Occipital lobe (tissue), 2 donors: ENCODE results near the gene LHX5. TPM values are rescaled to one million over a fixed set of nuclear protein-coding genes. Genes with fewer than 3 reads are reported as not detected.

ENCODE experiments used
- DNase-seq: peaks from one replicate; lab custom pipeline; 2025; lab: John Stamatoyannopoulos, UW
- total RNA-seq: library from RNA; depleted of rRNA; stranded (reverse); fragments of >200 nt; gene quantifications from one replicate; pipeline ENCODE4 v1.2.3, GENCODE V29; 2014

Gene LHX5
- total RNA-seq, 1 donor from 2014 or later: not detected

- no peak for DNase-seq
These were observed 30.5 kb downstream of the LHX5 start for GRCh38 chr12:113440947-113441782.

GRCh38 chr12:113440336-113440735, 31.3 kb downstream of the LHX5 start:
- DNase-seq: no peak

- no peak for DNase-seq
These were observed 32.1 kb downstream of the LHX5 start for GRCh38 chr12:113439606-113440030.

GRCh38 chr12:113439301-113439597, 32.4 kb downstream of the LHX5 start:
- DNase-seq: no peak

- DNase-seq: no peak
These were observed 33.0 kb downstream of the LHX5 start for GRCh38 chr12:113438523-113439300.

GRCh38 chr12:113437729-113438100, 34.0 kb downstream of the LHX5 start:
- DNase-seq: no peak

- DNase-seq: no peak
These were observed 34.5 kb downstream of the LHX5 start for GRCh38 chr12:113436993-113437728.

GRCh38 chr12:113436586-113436985, 35.1 kb downstream of the LHX5 start:
- no peak for DNase-seq

GRCh38 chr12:113435367-113435766, 36.3 kb downstream of the LHX5 start:
- DNase-seq: no peak

GRCh38 chr12:113432986-113433385, 38.7 kb downstream of the LHX5 start:
- DNase-seq: no peak

GRCh38 chr12:113428482-113428881, 43.2 kb downstream of the LHX5 start:
- no peak for DNase-seq

- no peak for DNase-seq
These were observed 43.8 kb downstream of the LHX5 start for GRCh38 chr12:113427882-113428281.

GRCh38 chr12:113425960-113426453, 45.7 kb downstream of the LHX5 start:
- no peak for DNase-seq

- DNase-seq: peak; percentile 15
These were observed 46.5 kb downstream of the LHX5 start for GRCh38 chr12:113424915-113425823.

- DNase-seq: no peak
These were observed 47.2 kb downstream of the LHX5 start for GRCh38 chr12:113424456-113424855.

- no peak for DNase-seq
These were observed 48.6 kb downstream of the LHX5 start for GRCh38 chr12:113422886-113423669.

GRCh38 chr12:113422030-113422885, 49.4 kb downstream of the LHX5 start, which contains the start of gene SDSL:
TSS of gene SDSL (plus strand) at chr12:113422380. CDS start at chr12:113427983, 5,603 bp downstream.
- peak; percentile 60 for DNase-seq

- DNase-seq: no peak
These were observed 50.6 kb downstream of the LHX5 start for GRCh38 chr12:113420996-113421595.
